Measurements from ENCODE around the gene WSCD2.
"Not testable (repeated sequence)": the region's sequence is repeated elsewhere in the genome, so short reads cannot be mapped to it uniquely, and the experiment has no call there.

WSCD2 gene

DNA sequence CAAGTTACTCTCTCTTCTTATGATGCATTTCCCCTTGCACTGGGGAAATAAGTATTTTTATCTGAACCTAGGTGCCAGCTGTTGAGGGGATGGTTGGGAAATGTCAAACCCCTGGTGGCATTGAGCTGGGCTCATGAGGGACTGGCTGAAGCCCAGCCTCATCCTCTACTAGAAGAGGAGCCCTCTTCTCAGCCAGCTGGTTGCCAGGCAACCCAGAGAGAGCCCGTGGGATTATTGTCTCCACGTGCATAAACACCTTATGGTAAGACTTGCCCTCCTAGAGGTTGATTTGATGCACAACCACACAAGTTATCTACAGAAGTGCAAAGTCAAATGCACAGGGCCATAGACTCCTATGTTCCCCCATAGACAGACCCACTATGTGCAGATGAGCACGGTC, 89.8 kb downstream of the WSCD2 start:
- H3K27ac ChIP-seq, result no peak overlapping the region
- TF ChIP-seq, protein P1, sequence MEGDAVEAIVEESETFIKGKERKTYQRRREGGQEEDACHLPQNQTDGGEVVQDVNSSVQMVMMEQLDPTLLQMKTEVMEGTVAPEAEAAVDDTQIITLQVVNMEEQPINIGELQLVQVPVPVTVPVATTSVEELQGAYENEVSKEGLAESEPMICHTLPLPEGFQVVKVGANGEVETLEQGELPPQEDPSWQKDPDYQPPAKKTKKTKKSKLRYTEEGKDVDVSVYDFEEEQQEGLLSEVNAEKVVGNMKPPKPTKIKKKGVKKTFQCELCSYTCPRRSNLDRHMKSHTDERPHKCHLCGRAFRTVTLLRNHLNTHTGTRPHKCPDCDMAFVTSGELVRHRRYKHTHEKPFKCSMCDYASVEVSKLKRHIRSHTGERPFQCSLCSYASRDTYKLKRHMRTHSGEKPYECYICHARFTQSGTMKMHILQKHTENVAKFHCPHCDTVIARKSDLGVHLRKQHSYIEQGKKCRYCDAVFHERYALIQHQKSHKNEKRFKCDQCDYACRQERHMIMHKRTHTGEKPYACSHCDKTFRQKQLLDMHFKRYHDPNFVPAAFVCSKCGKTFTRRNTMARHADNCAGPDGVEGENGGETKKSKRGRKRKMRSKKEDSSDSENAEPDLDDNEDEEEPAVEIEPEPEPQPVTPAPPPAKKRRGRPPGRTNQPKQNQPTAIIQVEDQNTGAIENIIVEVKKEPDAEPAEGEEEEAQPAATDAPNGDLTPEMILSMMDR (conservative IDR thresholded peaks at IDR 0.05), result no peak

DNA sequence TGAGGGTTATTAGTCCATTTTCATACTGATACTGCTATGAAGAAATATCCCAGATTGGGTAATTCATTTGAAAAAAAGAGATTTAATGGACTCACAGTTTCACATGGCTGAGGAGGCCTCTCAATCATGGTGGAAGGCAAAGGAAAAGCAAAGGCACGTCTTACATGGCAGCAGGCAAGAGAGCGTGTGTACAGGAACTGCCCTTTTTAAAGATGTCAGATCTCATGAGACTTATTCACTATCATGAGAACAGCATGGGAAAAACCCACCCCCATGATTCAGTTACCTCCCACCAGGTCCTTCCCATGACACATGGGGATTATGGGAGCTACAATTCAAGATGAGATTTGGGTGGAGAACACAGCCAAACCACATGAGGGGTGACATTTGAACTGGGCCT, 96.0 kb downstream of the WSCD2 start:
- not testable (repeated sequence) for H3K27ac ChIP-seq

- TF ChIP-seq, protein P1 (conservative IDR thresholded peaks at IDR 0.05), result no peak
- H3K27ac ChIP-seq, result no peak overlapping the region
Measured at GRCh38 chr12:108226866-108227265, 97.8 kb downstream of the WSCD2 start.

DNA sequence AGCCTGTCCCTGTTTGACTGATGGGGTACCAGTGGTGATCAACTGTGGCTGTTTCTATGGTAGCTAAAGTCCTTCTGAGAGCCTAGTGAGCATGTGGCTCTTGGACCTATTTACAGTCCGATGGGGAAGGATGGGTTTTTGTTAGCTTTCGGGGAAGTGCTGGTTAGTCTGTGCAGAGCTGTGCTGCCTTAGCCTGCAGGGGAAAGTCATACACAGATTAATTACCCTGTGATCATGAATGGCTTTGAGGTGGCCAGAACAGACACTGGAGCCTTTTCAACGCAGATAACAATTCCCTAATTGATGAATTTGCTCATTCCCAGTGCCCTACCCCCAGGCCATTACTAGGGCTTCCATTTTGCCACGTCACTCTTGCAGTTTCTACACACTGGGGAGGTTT, 99.7 kb downstream of the WSCD2 start:
- H3K27ac ChIP-seq, result no peak overlapping the region
- TF ChIP-seq, protein P1 (conservative IDR thresholded peaks at IDR 0.05), result no peak

- TF ChIP-seq, protein P1 (conservative IDR thresholded peaks at IDR 0.05), result no peak
- no peak overlapping the region for H3K27ac ChIP-seq
Measured at GRCh38 chr12:108231109-108231905, 102.2 kb downstream of the WSCD2 start.

DNA sequence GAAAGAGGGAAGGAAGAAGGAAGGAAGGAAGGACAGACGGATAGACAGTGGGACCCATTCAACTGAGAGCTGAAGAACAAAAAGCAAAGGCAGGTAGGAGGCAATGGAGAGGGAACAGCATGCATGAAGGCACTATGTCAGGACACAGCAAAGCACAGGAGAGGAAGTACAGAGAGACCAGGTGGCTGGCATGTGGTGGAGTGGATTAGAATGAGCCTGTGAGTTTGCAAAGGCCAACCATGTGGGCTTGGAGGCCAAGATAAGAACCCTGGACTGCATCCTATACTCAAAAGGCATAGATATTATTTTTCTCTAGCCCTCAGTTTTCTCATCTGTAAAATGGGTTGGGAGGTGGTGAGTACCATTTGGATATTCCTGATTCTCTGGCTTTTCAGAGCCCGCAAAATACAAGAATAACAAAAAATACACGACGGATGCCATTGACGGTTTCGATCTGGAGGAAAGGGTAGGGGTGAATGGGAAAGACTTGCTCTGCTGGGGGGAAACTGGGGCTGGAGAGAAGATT, 102.9 kb downstream of the WSCD2 start:
- TF ChIP-seq, protein P1 (conservative IDR thresholded peaks at IDR 0.05), result no peak
- H3K27ac ChIP-seq, result no peak overlapping the region

DNA sequence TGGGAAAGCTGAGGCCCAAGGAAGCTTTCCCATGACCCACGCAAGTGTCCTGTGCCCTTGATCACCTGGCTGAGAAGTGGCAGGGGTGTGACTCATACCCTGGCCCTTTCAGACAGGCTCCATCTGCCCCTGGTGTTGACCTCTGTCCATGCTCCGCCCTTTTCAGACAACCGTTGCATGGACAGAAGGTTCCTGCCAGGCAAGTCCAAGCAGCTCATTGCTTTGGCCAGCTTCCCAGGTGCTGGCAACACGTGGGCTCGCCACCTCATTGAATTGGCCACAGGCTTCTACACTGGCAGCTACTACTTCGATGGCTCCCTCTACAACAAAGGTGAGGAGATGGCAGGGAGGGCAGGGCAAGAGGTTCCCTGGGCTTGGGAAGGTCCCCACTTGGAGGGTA, 103.5 kb downstream of the WSCD2 start:
- TF ChIP-seq, protein P1 (conservative IDR thresholded peaks at IDR 0.05), result no peak
- H3K27ac ChIP-seq, result no peak overlapping the region

DNA sequence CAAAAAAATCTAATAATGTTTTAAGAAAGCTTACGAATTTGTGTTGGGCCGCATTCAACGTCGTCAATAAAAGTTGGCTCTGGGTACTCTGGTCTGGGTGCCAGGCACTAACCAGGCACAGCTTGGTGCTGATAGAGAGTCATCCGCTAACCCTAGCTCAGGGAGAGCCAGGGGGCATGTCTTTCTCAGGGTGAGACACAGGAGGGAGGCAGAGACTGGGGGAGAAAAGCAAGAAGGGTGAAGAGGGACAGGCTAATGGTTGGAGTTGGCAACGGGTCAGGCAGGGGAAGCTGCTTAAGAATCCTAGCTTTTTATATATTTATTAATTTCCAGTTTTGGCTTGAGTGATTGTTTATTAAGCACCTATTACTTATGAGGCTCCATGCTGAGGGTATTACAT, 105.1 kb downstream of the WSCD2 start:
- no peak overlapping the region for H3K27ac ChIP-seq
- TF ChIP-seq, protein P1 (conservative IDR thresholded peaks at IDR 0.05), result 0 out of 2 replicates have a peak, but pooled peaks have one; percentile 6

Measured in VCaP (cell line).